ENCODE results near the gene MYO10. TPM values are rescaled to one million over a fixed set of nuclear protein-coding genes. Genes with fewer than 3 reads are reported as not detected.

Gene MYO10
- total RNA-seq, 4 donors from 2014 or later: 51.6 to 190 (median 72.9) TPM

GRCh38 chr5:16812911-16813310, 123.2 kb downstream of the MYO10 start:
- Histone ChIP-seq H3K27me3 (no peaks in the 10 kb centered on the region), H3K36me3 (no peaks in the 10 kb centered on the region), H3K27ac (no peak overlapping the region), H3K9me3 (no peaks in the 10 kb centered on the region), H3K4me1 (peaks cover 8 to 28% (median 13%) of the 10 kb centered on the region in 4 donors), H3K4me3 (no peak overlapping the region)
- TF ChIP-seq POLR2AphosphoS5 (IDR thresholded peaks at IDR 0.05) (no peak), CTCF (IDR thresholded peaks at IDR 0.05) (no peak), EP300 (IDR thresholded peaks at IDR 0.05; ENCODE audit: low read depth) (no peak), POLR2A (IDR thresholded peaks at IDR 0.05) (no peak)
- peak; percentile 14 for DNase-seq
- intact Hi-C loops (cut with DNase I; ENCODE audit: low total_unique reads) (no loop called here), in situ Hi-C loops (cut with MboI; ENCODE audit: low pct_ligation_motif_present in 1 of 4, low pct_unique_long_range_greater_than_20kb in 1 of 4, low sequenced_read_pairs in 3 of 4) (no loop called here)
- WGBS, 2 donors (ENCODE audit: low coverage in 1 of 2): 53 to 68% methylated on average over 4 of the region's 4 CpGs

- Histone ChIP-seq H3K27me3 (no peaks in the 10 kb centered on the region), H3K9me3 (no peaks in the 10 kb centered on the region), H3K27ac (no peak overlapping the region), H3K36me3 (no peaks in the 10 kb centered on the region), H3K4me3 (no peak overlapping the region), H3K4me1 (peaks cover 8 to 28% (median 13%) of the 10 kb centered on the region in 4 donors)
- no peak for TF ChIP-seq POLR2A (IDR thresholded peaks at IDR 0.05)
- TF ChIP-seq EP300 (IDR thresholded peaks at IDR 0.05; ENCODE audit: low read depth): no peak
- TF ChIP-seq POLR2AphosphoS5 (IDR thresholded peaks at IDR 0.05): no peak
- TF ChIP-seq CTCF (IDR thresholded peaks at IDR 0.05): no peak
- in situ Hi-C loops (cut with MboI; ENCODE audit: low pct_ligation_motif_present in 1 of 4, low pct_unique_long_range_greater_than_20kb in 1 of 4, low sequenced_read_pairs in 3 of 4) (no loop called here), intact Hi-C loops (cut with DNase I; ENCODE audit: low total_unique reads) (no loop called here)
- WGBS, 2 donors (ENCODE audit: low coverage in 1 of 2): 32 to 44% methylated on average over 2 to 3 of the region's 3 CpGs
- no peak for DNase-seq
Observed at GRCh38 chr5:16812448-16812847, 123.6 kb downstream of the MYO10 start.

GRCh38 chr5:16810208-16810854, 125.8 kb downstream of the MYO10 start:
- TF ChIP-seq POLR2A (IDR thresholded peaks at IDR 0.05) (no peak), POLR2AphosphoS5 (IDR thresholded peaks at IDR 0.05) (peak in 1 of 3 donors; percentile 21)
- no peak overlapping the region for H3K27ac ChIP-seq
- peaks cover 8 to 28% (median 13%) of the 10 kb centered on the region in 4 donors for H3K4me1 ChIP-seq
- no peaks in the 10 kb centered on the region for H3K36me3 ChIP-seq
- in situ Hi-C loops (cut with MboI; ENCODE audit: low pct_ligation_motif_present in 1 of 4, low pct_unique_long_range_greater_than_20kb in 1 of 4, low sequenced_read_pairs in 3 of 4) (no loop called here), intact Hi-C loops (cut with DNase I; ENCODE audit: low total_unique reads) (no loop called here)
- DNase-seq: no peak
- H3K9me3 ChIP-seq: no peaks in the 10 kb centered on the region
- 67 to 78% methylated on average over 3 to 9 of the region's 9 CpGs for WGBS, 2 donors (ENCODE audit: low coverage in 1 of 2)
- no peak overlapping the region for H3K4me3 ChIP-seq
- H3K27me3 ChIP-seq: no peaks in the 10 kb centered on the region

GRCh38 chr5:16809395-16810207, 126.5 kb downstream of the MYO10 start:
- Histone ChIP-seq H3K27me3 (no peaks in the 10 kb centered on the region), H3K27ac (no peak overlapping the region)

More at GRCh38 chr5:16809395-16810207, 126.5 kb downstream of the MYO10 start:
- Histone ChIP-seq H3K36me3 (no peaks in the 10 kb centered on the region), H3K4me3 (no peak overlapping the region), H3K9me3 (no peaks in the 10 kb centered on the region), H3K4me1 (peaks cover 8 to 28% (median 13%) of the 10 kb centered on the region in 4 donors)
- intact Hi-C loops (cut with DNase I; ENCODE audit: low total_unique reads) (no loop called here), in situ Hi-C loops (cut with MboI; ENCODE audit: low pct_ligation_motif_present in 1 of 4, low pct_unique_long_range_greater_than_20kb in 1 of 4, low sequenced_read_pairs in 3 of 4) (no loop called here)
- TF ChIP-seq CTCF (IDR thresholded peaks at IDR 0.05): no peak
- no peak for TF ChIP-seq EP300 (IDR thresholded peaks at IDR 0.05; ENCODE audit: low read depth)
- no peak for TF ChIP-seq POLR2AphosphoS5 (IDR thresholded peaks at IDR 0.05)
- no peak for TF ChIP-seq POLR2A (IDR thresholded peaks at IDR 0.05)
- DNase-seq: peak; percentile 24
- WGBS, 2 donors (ENCODE audit: low coverage in 1 of 2): 0 to 49% methylated on average over 3 to 12 of the region's 12 CpGs
